H4 (cell line): ENCODE measurements around the gene CELF1. TPM values are rescaled to one million over a fixed set of nuclear protein-coding genes. Genes with fewer than 3 reads are reported as not detected.

Experiments
- DNase-seq: peaks from one replicate; pipeline ENCODE4 v3.0.0-alpha.2; 2015; ENCODE audit warnings: low spot score
- total RNA-seq: library from RNA; depleted of rRNA; stranded (reverse); fragments of >200 nt; shearing (Covaris generic); gene quantifications from 2 replicates; pipeline ENCODE4 v1.2.3, GENCODE V29; 2014; rRNA removed

The CELF1 gene
- total RNA-seq: 52.1 and 58.8 TPM in 2 replicates

DNA sequence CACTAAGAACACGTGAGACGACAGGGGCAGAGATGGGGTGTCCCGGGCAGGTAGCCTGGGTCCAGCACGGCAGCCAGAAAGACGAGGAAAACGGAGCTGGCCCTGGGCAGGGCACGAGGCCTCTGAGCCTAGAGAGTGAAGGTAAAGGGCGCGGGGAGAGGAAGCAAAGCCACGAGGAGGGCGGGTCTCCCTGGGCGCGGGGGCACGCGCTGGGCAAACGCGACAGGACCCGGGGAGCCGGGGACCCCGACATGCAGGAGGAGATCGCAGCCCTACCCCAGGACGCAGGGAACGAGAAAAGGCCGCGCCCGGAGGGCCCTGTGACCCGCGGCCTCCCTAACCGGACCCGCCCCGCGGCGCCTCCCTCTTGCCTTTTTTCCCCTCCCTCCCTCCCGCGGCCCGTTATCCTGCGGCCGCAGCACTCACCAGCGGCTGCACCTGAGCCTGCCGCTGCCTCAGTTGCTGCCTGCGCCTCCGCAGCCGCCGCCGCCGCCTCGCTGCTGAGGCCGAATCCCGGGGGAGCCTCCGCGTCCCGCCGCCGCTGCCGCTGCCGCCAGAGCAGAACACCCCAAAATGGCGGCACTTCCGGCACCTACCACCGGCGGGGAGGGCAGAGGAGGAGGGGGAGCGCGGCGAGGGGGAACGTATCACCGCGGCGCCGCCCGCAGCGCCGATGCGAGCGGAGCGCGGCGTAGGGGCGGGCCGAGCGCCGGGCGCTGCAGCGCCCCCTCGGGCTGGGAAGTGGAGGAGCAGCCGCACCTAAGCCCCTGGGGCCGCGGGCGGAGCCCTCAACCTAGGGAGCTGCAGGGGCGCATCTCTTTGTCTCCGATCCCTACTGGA, at the start of gene CELF1:
TSS of gene CELF1 (minus strand) at position 567 of the 840 bp plus-strand sequence. CDS start 53,609 bp downstream, outside the sequence.
- peak; percentile 87 for DNase-seq

GRCh38 chr11:47599902-47600301, 47.0 kb upstream of the CELF1 start:
- no peak for DNase-seq

DNA sequence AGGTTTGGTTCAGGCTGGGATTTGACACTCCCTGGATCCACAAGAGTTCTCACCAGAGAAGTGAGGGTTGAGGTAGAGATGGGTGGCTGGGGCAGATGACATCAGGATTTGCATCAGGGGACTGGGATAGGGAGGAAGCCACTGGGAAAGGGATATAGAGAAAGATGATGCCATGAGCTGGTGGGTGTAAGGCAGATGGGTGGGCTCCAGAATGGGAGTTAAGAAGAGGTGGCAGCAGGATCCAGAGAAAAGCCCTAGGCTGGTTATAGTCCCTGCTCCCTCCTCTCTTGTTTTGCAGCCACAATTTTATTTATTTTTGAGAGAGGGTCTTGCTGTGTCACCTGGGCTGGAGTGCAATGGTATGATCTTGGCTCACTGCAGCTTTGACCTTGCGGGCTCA, 43.0 kb upstream of the CELF1 start:
- DNase-seq: no peak

GRCh38 chr11:47595029-47595428, 42.1 kb upstream of the CELF1 start:
- no peak for DNase-seq

GRCh38 chr11:47593934-47594855, 41.3 kb upstream of the CELF1 start, which contains the start of gene C1QTNF4:
Gene C1QTNF4 (minus strand): TSS chr11:47594411. CDS start chr11:47590810, 3,601 bp downstream.
- no peak for DNase-seq

DNA sequence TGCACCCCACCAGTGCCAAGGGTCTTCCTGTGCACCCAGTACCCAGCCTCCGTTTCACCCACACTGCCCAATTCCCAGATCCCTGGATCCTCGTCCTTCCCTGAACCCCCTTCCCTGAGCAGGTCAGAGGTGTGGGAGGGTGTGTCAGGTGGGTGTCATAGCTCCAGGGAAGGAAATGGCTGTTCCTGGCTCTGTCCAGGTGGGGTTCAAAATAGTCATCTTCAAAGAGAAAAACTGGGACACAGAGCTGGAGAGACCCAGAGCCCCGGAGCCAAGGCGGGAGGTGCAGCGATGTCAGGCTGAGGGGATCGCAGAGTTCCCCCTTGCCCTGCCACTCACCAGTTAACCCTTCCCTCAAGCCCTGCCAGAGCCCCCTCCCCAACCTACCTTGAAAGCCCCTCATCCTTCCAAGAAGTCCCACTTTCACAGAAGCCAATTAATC, 40.6 kb upstream of the CELF1 start:
- no peak for DNase-seq

GRCh38 chr11:47592970-47593369, 40.0 kb upstream of the CELF1 start:
- DNase-seq: no peak

- DNase-seq: no peak
Observed at GRCh38 chr11:47592251-47592650, 39.3 kb upstream of the CELF1 start.

- no peak for DNase-seq
Observed at GRCh38 chr11:47591764-47592163, 38.8 kb upstream of the CELF1 start.

GRCh38 chr11:47589977-47590861, 37.3 kb upstream of the CELF1 start:
- no peak for DNase-seq

DNA sequence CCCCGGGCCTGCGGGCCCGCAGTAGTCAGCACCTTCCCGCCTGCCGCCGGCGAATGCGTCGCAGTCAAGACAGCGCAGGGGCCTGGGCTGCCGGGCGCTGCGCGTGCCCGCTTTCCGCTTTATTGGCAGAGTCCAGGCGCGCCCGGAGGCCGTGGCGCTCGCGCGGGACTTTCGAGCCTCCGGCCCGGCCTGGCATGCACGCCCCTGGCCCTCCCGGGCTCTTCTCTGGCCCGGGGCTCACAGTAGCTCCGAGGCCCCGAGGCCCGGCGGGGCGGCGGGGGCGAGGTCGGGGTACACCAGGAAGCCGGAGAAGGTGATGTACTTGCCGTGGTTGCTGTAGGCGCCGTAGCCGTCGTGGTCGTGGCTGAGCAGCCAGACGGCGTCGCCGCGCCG, 36.6 kb upstream of the CELF1 start:
- no peak for DNase-seq

DNA sequence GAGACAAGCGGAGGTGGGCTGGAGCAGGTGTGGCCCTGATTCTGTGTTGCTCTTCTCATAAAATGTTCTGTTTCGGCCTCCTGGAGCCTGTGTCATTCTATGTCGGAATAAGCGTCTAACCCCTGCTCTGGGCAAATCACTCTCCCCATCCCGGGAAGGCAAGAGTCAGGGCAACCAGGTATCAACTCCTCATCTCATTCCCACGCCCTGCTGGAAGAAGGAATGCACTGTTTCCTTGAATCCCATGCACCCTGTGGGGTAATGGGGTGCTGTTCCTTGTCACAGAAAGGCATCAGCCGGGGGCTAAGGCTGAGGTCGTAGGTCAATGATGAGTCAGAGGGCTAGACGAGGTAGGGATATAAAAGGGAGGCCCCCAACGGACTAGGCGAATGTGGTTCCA, 36.2 kb upstream of the CELF1 start:
- no peak for DNase-seq

GRCh38 chr11:47587723-47588326, 34.9 kb upstream of the CELF1 start:
- DNase-seq: no peak

GRCh38 chr11:47587039-47587716, 34.2 kb upstream of the CELF1 start:
- DNase-seq: no peak

DNA sequence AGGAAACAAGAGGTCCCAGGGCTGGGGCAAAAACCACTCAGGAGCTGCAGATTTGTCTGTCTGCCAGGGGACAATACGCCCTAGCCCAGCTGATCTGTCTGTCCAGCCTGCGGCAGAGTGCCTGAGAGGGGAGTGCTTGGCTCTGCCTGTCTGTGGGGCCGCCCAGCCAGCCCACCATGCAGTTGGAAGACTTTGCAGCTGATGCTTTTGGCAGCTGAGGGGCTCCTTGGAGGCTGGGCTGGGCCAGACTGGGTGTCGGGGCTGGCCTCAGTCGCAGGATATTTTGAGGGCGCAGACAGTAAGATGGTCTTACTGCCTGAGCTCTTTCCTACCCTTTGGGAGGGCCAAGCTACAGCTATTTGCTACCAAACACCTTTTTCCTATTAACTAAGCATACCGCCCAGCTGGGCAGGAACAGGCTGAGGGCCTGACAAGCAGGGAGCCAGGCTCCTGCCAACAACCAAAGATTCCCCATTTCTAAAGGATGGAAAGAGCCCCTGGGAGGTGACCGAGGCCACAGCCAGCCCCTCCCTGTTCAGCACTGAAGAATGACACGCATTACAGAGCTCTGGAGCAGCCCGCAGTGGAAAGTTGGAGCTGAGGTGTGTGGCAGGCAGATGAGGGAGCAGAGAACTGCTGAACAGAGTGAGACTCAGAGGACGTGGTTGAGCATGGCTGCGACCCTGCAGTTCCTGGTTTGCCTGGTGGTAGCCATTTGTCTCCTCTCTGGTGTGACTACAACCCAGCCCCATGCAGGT, 33.3 kb upstream of the CELF1 start, which contains the start of gene FAM180B:
TSS of gene FAM180B (plus strand) at position 581 of the 758 bp plus-strand sequence. CDS start at position 672, 91 bp downstream.
- no peak for DNase-seq

DNA sequence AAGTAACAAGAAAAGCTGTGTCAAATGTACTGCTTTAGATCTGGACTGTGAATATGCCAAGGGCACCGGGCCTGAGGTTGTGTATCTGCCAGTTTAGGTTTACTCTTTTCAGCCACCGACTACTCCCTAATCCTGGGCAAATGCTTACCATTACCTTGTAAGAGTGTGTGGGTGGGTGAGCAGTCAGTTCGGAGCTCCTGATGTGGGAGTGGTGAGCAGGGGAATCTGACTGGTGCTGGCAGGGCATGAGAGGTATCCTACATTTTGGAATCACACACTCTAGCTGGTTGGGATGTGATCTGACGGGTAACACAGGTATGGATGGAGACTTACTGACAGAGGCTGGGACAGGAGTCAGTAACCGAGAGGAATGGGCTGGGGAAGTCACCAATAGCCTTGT, 30.9 kb upstream of the CELF1 start:
- no peak for DNase-seq

GRCh38 chr11:47578524-47579494, 25.9 kb upstream of the CELF1 start, which contains the start of the genes KBTBD4 and NDUFS3:
Gene KBTBD4 (minus strand): TSS chr11:47578970. CDS start chr11:47578951, 19 bp downstream.
Gene NDUFS3 (plus strand): TSS chr11:47579074. CDS start chr11:47579092, 18 bp downstream.
- DNase-seq: peak; percentile 82

GRCh38 chr11:47577460-47578041, 24.6 kb upstream of the CELF1 start:
- DNase-seq: no peak
